Nephron progenitor cell (in vitro differentiated cells): Measurements from ENCODE around the gene ATF7.
A peak's percentile ranks its signal among the peaks of the same experiment; 100 is the strongest.

ENCODE experiments used
- DNase-seq: peaks from one replicate; pipeline ENCODE4 v3.0.0; 2021
- H3K27ac Mint-ChIP-seq: 2 replicates; pipeline ENCODE4 v1.8.0; 2021; ENCODE audit warnings: mild to moderate bottlenecking, moderate library complexity, mixed read lengths
- H3K27me3 Mint-ChIP-seq: 2 replicates; pipeline ENCODE4 v1.8.0; 2021; ENCODE audit warnings: mild to moderate bottlenecking, low read depth, mixed read lengths; ENCODE audit not compliant: poor library complexity
- H3K36me3 Mint-ChIP-seq: 2 replicates; pipeline ENCODE4 v1.8.0; 2021; ENCODE audit warnings: low read depth, mixed read lengths
- H3K4me1 Mint-ChIP-seq: 2 replicates; pipeline ENCODE4 v1.8.0; 2021; ENCODE audit warnings: mixed read lengths
- H3K4me3 Mint-ChIP-seq: 2 replicates; pipeline ENCODE4 v1.8.0; 2021; ENCODE audit warnings: mild to moderate bottlenecking, moderate library complexity, mixed read lengths
- H3K9me3 Mint-ChIP-seq: 2 replicates; pipeline ENCODE4 v1.8.0; 2021; ENCODE audit warnings: mild to moderate bottlenecking, moderate library complexity, mixed read lengths
- CTCF ChIP-seq: fragments of 200-600 bp; sonication (generic); IDR thresholded peaks from 2 replicates; pipeline ENCODE4 v1.5.0; 2021; ENCODE audit warnings: antibody characterized with exemption

ATF7 gene

GRCh38 chr12:53498235-53498630 lies 127.9 kb downstream of the ATF7 start:
- no peaks in the 10 kb centered on the region for H3K36me3 Mint-ChIP-seq
- peaks cover 76% of the 10 kb centered on the region for H3K4me1 Mint-ChIP-seq
- H3K4me3 Mint-ChIP-seq, result peak overlapping the region; percentile 83
- DNase-seq, result no peak
- no peak for TF ChIP-seq CTCF
- no peaks in the 10 kb centered on the region for H3K9me3 Mint-ChIP-seq
- H3K27ac Mint-ChIP-seq, result no peak overlapping the region
- peaks cover 7% of the 10 kb centered on the region for H3K27me3 Mint-ChIP-seq

GRCh38 chr12:53497461-53497860 lies 128.7 kb downstream of the ATF7 start:
- Mint-ChIP-seq H3K9me3 (no peaks in the 10 kb centered on the region), H3K4me1 (peaks cover 77% of the 10 kb centered on the region), H3K36me3 (no peaks in the 10 kb centered on the region), H3K27me3 (peaks cover 4% of the 10 kb centered on the region), H3K27ac (no peak overlapping the region), H3K4me3 (no peak overlapping the region)
- DNase-seq, result no peak
- no peak for TF ChIP-seq CTCF

- H3K27me3 Mint-ChIP-seq, result peaks cover 3% of the 10 kb centered on the region
- H3K36me3 Mint-ChIP-seq, result no peaks in the 10 kb centered on the region
- H3K4me1 Mint-ChIP-seq, result peaks cover 77% of the 10 kb centered on the region
- H3K27ac Mint-ChIP-seq, result no peak overlapping the region
- no peak for TF ChIP-seq CTCF
- no peak for DNase-seq
- H3K9me3 Mint-ChIP-seq, result no peaks in the 10 kb centered on the region
- peak overlapping the region; percentile 66 for H3K4me3 Mint-ChIP-seq
These were observed 129.5 kb downstream of the ATF7 start for GRCh38 chr12:53496752-53497032.

GRCh38 chr12:53495903-53496751 lies 130.1 kb downstream of the ATF7 start:
- H3K4me3 Mint-ChIP-seq, result peak overlapping the region; percentile 66
- H3K4me1 Mint-ChIP-seq, result peaks cover 78% of the 10 kb centered on the region
- no peak for TF ChIP-seq CTCF

GRCh38 chr12:53493610-53494391 lies 132.4 kb downstream of the ATF7 start:
- Mint-ChIP-seq H3K27ac (peak overlapping the region; percentile 100), H3K4me1 (peaks cover 76% of the 10 kb centered on the region), H3K9me3 (no peaks in the 10 kb centered on the region), H3K4me3 (peak overlapping the region; percentile 88), H3K36me3 (peaks cover 6% of the 10 kb centered on the region), H3K27me3 (peaks cover 6% of the 10 kb centered on the region)
- TF ChIP-seq CTCF, result no peak
- no peak for DNase-seq

More at GRCh38 chr12:53495903-53496751, 130.1 kb downstream of the ATF7 start:
- peak; percentile 50 for DNase-seq
- no peaks in the 10 kb centered on the region for H3K9me3 Mint-ChIP-seq
- peaks cover 3% of the 10 kb centered on the region for H3K27me3 Mint-ChIP-seq
- no peaks in the 10 kb centered on the region for H3K36me3 Mint-ChIP-seq
- H3K27ac Mint-ChIP-seq, result peak overlapping the region; percentile 74
